PC-3 (cell line): ENCODE measurements around the gene CEP112.

Experiments used
- EZH2 ChIP-seq: fragments of 300-600 bp; sonication (generic); IDR thresholded peaks from one replicate; pipeline ENCODE4 v1.6.1; 2017; ENCODE audit warnings: antibody characterized with exemption, mild to moderate bottlenecking, low read length; ENCODE audit not compliant: unreplicated experiment
- EZH2phosphoT487 ChIP-seq: fragments of 300-600 bp; sonication (generic); IDR thresholded peaks from 2 replicates; pipeline ENCODE4 v1.6.1; 2018; ENCODE audit warnings: mild to moderate bottlenecking, antibody characterized with exemption, low read length, borderline replicate concordance
- TF ChIP-seq, protein P1 (sequence below): fragments of 300-600 bp; sonication (generic); conservative IDR thresholded peaks from 2 replicates; pipeline ENCODE4 v1.5.1; 2017; ENCODE audit warnings: antibody characterized with exemption, low read depth, mild to moderate bottlenecking, low read length

DNA sequence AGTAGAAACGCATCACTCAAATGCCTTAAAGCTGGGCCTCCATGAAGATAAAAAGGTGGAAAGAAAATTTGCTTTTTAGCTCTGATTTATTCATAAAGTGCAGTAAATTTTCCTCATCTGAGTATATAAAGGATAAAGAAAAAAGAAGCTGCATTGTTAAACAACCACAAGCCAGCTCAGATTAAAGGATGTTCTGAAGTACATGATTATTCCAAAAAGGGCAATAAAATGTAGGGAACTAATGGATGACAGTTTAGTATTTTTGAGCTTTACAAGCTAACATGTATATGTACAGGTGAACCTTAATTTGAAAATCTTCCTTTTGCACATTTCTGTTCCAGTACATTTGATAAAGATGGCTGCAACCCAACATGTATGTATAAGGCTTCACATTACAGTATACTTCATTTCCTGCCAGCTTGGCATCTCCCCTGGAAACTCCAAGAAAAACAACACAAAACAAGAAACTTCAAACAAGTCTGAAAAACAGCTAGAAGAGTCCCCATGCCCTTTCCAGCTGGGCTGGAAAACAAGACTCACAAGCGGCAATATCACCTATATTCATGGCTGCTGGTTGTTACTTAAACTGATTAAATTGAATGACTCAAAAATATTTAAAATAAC lies 225.7 kb downstream of the CEP112 start:
- TF ChIP-seq, protein P1, sequence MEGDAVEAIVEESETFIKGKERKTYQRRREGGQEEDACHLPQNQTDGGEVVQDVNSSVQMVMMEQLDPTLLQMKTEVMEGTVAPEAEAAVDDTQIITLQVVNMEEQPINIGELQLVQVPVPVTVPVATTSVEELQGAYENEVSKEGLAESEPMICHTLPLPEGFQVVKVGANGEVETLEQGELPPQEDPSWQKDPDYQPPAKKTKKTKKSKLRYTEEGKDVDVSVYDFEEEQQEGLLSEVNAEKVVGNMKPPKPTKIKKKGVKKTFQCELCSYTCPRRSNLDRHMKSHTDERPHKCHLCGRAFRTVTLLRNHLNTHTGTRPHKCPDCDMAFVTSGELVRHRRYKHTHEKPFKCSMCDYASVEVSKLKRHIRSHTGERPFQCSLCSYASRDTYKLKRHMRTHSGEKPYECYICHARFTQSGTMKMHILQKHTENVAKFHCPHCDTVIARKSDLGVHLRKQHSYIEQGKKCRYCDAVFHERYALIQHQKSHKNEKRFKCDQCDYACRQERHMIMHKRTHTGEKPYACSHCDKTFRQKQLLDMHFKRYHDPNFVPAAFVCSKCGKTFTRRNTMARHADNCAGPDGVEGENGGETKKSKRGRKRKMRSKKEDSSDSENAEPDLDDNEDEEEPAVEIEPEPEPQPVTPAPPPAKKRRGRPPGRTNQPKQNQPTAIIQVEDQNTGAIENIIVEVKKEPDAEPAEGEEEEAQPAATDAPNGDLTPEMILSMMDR, result no peak
- TF ChIP-seq EZH2 (no peak), EZH2phosphoT487 (no peak)
